ENCODE data around the gene ZBTB20.

GRCh38 chr3:114452937-114453336 lies 694.2 kb downstream of the ZBTB20 start:
- TF ChIP-seq, protein P1, sequence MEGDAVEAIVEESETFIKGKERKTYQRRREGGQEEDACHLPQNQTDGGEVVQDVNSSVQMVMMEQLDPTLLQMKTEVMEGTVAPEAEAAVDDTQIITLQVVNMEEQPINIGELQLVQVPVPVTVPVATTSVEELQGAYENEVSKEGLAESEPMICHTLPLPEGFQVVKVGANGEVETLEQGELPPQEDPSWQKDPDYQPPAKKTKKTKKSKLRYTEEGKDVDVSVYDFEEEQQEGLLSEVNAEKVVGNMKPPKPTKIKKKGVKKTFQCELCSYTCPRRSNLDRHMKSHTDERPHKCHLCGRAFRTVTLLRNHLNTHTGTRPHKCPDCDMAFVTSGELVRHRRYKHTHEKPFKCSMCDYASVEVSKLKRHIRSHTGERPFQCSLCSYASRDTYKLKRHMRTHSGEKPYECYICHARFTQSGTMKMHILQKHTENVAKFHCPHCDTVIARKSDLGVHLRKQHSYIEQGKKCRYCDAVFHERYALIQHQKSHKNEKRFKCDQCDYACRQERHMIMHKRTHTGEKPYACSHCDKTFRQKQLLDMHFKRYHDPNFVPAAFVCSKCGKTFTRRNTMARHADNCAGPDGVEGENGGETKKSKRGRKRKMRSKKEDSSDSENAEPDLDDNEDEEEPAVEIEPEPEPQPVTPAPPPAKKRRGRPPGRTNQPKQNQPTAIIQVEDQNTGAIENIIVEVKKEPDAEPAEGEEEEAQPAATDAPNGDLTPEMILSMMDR (IDR thresholded peaks at IDR 0.05; ENCODE audit: insufficient read depth, low read depth, low read length) = no peak
- no peak for TF ChIP-seq EZH2 (IDR thresholded peaks at IDR 0.05; ENCODE audit: insufficient read depth, low read length)
